22Rv1 (cell line): ENCODE measurements around the gene EPS8L2.

Experiments
- CTCF ChIP-seq: fragments of 450-650 bp; IDR thresholded peaks from 2 replicates; pipeline ENCODE4 v1.5.1; 2017; ENCODE audit warnings: mild to moderate bottlenecking
- ZFX ChIP-seq: fragments of 450-650 bp; IDR thresholded peaks from 2 replicates; pipeline ENCODE4 v1.6.1; 2017; ENCODE audit warnings: antibody characterized with exemption, borderline replicate concordance

GRCh38 chr11:722346-722811 is 16.3 kb downstream of the EPS8L2 start:
- TF ChIP-seq CTCF, result no peak
- TF ChIP-seq ZFX, result no peak
